Ascending aorta (tissue), 2 donors: ENCODE measurements around the gene RAB4B. TPM values are rescaled to one million over a fixed set of nuclear protein-coding genes. Genes with fewer than 3 reads are reported as not detected.
"Not testable (repeated sequence)": the region's sequence is repeated elsewhere in the genome, so short reads cannot be mapped to it uniquely, and the experiment has no call there.

Experiments used
- DNase-seq, 2 donors: peaks; one replicate each; pipeline ENCODE4 v3.0.0-alpha.2; 2019; ENCODE audit warnings: low spot score in 2 of 2
- H3K27ac ChIP-seq, 2 donors: fragments of 200-600 bp; sonication (generic); one replicate each; pipeline ENCODE4 v1.5.1; 2016 to 2017; ENCODE audit warnings: mild to moderate bottlenecking in 1 of 2
- H3K27me3 ChIP-seq: fragments of 200-600 bp; sonication (generic); one replicate; pipeline ENCODE4 v1.5.1; 2017
- H3K36me3 ChIP-seq, 2 donors: fragments of 200-600 bp; sonication (generic); one replicate each; pipeline ENCODE4 v1.5.1; 2016
- H3K4me1 ChIP-seq, 2 donors: fragments of 200-600 bp; sonication (generic); one replicate each; pipeline ENCODE4 v1.5.1; 2016 to 2017; ENCODE audit warnings: mild to moderate bottlenecking in 1 of 2
- H3K4me3 ChIP-seq, 2 donors: fragments of 200-600 bp; sonication (generic); one replicate each; pipeline ENCODE4 v1.5.1; 2016 to 2017; ENCODE audit warnings: mild to moderate bottlenecking in 1 of 2
- H3K9me3 ChIP-seq, 2 donors: fragments of 200-600 bp; sonication (generic); one replicate each; pipeline ENCODE4 v1.5.1; 2016
- CTCF ChIP-seq, 3 experiments: fragments of 200-600 bp in 2 of 3; fragments of 450-650 bp in 1 of 3; sonication (generic) in 2 of 3; IDR thresholded peaks; one replicate each; pipeline ENCODE4 v1.5.1; 2016 to 2019; ENCODE audit warnings: antibody characterized with exemption in 3 of 3, mild to moderate bottlenecking in 1 of 3, moderate library complexity in 1 of 3
- intact Hi-C: fragments of 100-400 bp; cut with DNase I; formaldehyde crosslinking; loops from one replicate; pipeline ENCODE4 v1.15.1; 2023
- total RNA-seq: library from RNA; depleted of rRNA; stranded (reverse); fragments of >200 nt; gene quantifications from one replicate; pipeline ENCODE4 v1.1.0, GENCODE V29; 2016

The RAB4B gene
- total RNA-seq, 1 donor from 2014 or later = 56.8 TPM

- H3K27me3 ChIP-seq, H3K9me3 ChIP-seq: not testable (repeated sequence)
- DNase-seq = peak in 1 of 2 donors; percentile 88
- Histone ChIP-seq H3K27ac (peak overlapping the region; percentile 63 to 71), H3K4me3 (peak overlapping the region; percentile 51 to 64), H3K4me1 (peaks cover 0 to 37% of the 10 kb centered on the region in 2 donors), H3K36me3 (peaks cover 12 to 27% of the 10 kb centered on the region in 2 donors)
- intact Hi-C loops = loop anchor here (2.0 to 10.0 kb wide), 2 partner anchors 148 to 526 kb away; partner anchors contain the start of gene AKT2
- peak in 2 of 3 experiments; percentile 7 to 10 for TF ChIP-seq CTCF (IDR thresholded peaks at IDR 0.05)
Measured at GRCh38 chr19:40810649-40811408, 32.8 kb downstream of the RAB4B start.

GRCh38 chr19:40811478-40812341, 33.7 kb downstream of the RAB4B start:
- Histone ChIP-seq H3K27me3 (no peaks in the 10 kb centered on the region), H3K27ac (peak overlapping the region; percentile 63 to 71), H3K9me3 (no peaks in the 10 kb centered on the region), H3K4me1 (peaks cover 0 to 29% of the 10 kb centered on the region in 2 donors), H3K4me3 (peak overlapping the region; percentile 51 to 64), H3K36me3 (peaks cover 12 to 20% of the 10 kb centered on the region in 2 donors)
- TF ChIP-seq CTCF (IDR thresholded peaks at IDR 0.05) = no peak
- intact Hi-C loops = loop anchor here (2.0 to 10.0 kb wide), 2 partner anchors 149 to 527 kb away; partner anchors contain the start of gene AKT2
- DNase-seq = no peak

GRCh38 chr19:40812571-40812970, 34.5 kb downstream of the RAB4B start:
- H3K27me3 ChIP-seq, H3K4me3 ChIP-seq, DNase-seq, H3K9me3 ChIP-seq, H3K27ac ChIP-seq: not testable (repeated sequence)
- intact Hi-C loops = loop anchor here (10.0 kb wide), 1 partner anchor 528 kb away; the partner anchor contains the start of gene AKT2
- H3K4me1 ChIP-seq = peaks cover 0 to 26% of the 10 kb centered on the region in 2 donors
- H3K36me3 ChIP-seq = peaks cover 9 to 14% of the 10 kb centered on the region in 2 donors

- Histone ChIP-seq H3K27me3 (no peaks in the 10 kb centered on the region), H3K4me1 (peaks cover 0 to 26% of the 10 kb centered on the region in 2 donors), H3K27ac (no peak overlapping the region), H3K9me3 (no peaks in the 10 kb centered on the region), H3K4me3 (no peak overlapping the region), H3K36me3 (peaks cover 3 to 8% of the 10 kb centered on the region in 2 donors)
- DNase-seq = no peak
- intact Hi-C loops = loop anchor here (10.0 kb wide), 1 partner anchor 528 kb away; the partner anchor contains the start of gene AKT2
- no peak for TF ChIP-seq CTCF (IDR thresholded peaks at IDR 0.05)
Measured at GRCh38 chr19:40813182-40813581, 35.1 kb downstream of the RAB4B start.

- Histone ChIP-seq H3K4me3 (no peak overlapping the region), H3K4me1 (peaks cover 0 to 30% of the 10 kb centered on the region in 2 donors), H3K27ac (no peak overlapping the region), H3K27me3 (no peaks in the 10 kb centered on the region), H3K36me3 (no peaks in the 10 kb centered on the region), H3K9me3 (no peaks in the 10 kb centered on the region)
- intact Hi-C loops = loop anchor here (10.0 kb wide), 1 partner anchor 530 kb away; the partner anchor contains the start of gene AKT2
- DNase-seq = no peak
- no peak for TF ChIP-seq CTCF (IDR thresholded peaks at IDR 0.05)
Measured at GRCh38 chr19:40815223-40815622, 37.2 kb downstream of the RAB4B start.
